ENCODE data around the gene CORO6.

CORO6 gene

GRCh38 chr17:29613352-29613837 lies 9.3 kb downstream of the CORO6 start:
- TF ChIP-seq YY1 (IDR thresholded peaks at IDR 0.05; ENCODE audit: low read depth), result peak; percentile 53; the same call in 1 of the 2 replicates
- TF ChIP-seq TCF12 (IDR thresholded peaks at IDR 0.05; ENCODE audit: low read depth), result 0 out of 2 replicates have a peak, but pooled peaks have one; percentile 35
- TF ChIP-seq USF1 (IDR thresholded peaks at IDR 0.05), result peak; percentile 56
- TF ChIP-seq ZBTB7A (IDR thresholded peaks at IDR 0.05; ENCODE audit: low read depth), result peak; percentile 49; the same call in 1 of the 2 replicates
- no peak for TF ChIP-seq FOXM1 (IDR thresholded peaks at IDR 0.05; ENCODE audit: borderline replicate concordance, low read depth)
- TF ChIP-seq NFIC (IDR thresholded peaks at IDR 0.05), result no peak; the same call in 1 of the 2 replicates
- peak; percentile 65; the same call in 1 of the 2 replicates for TF ChIP-seq RAD21 (IDR thresholded peaks at IDR 0.05; ENCODE audit: low read depth)
- TF ChIP-seq MAX (IDR thresholded peaks at IDR 0.05), result peak; percentile 99
- TF ChIP-seq EP300 (IDR thresholded peaks at IDR 0.05; ENCODE audit: borderline replicate concordance), result no peak
- TF ChIP-seq REST (IDR thresholded peaks at IDR 0.05; ENCODE audit: low read depth), result peak; percentile 40; the same call in 1 of the 2 replicates

- no peak for TF ChIP-seq ZBTB7A (IDR thresholded peaks at IDR 0.05; ENCODE audit: low read depth)
Measured at GRCh38 chr17:29612404-29613280, 10.1 kb downstream of the CORO6 start.

- TF ChIP-seq MAX (IDR thresholded peaks at IDR 0.05) (no peak), USF1 (IDR thresholded peaks at IDR 0.05) (no peak), EP300 (IDR thresholded peaks at IDR 0.05; ENCODE audit: borderline replicate concordance) (no peak), REST (IDR thresholded peaks at IDR 0.05; ENCODE audit: low read depth) (no peak), NFIC (IDR thresholded peaks at IDR 0.05) (no peak), CREB1 (IDR thresholded peaks at IDR 0.05; ENCODE audit: low read depth) (no peak), EGR1 (IDR thresholded peaks at IDR 0.05) (no peak), YY1 (IDR thresholded peaks at IDR 0.05; ENCODE audit: low read depth) (no peak), TCF12 (IDR thresholded peaks at IDR 0.05; ENCODE audit: low read depth) (no peak), TEAD4 (IDR thresholded peaks at IDR 0.05) (no peak), RAD21 (IDR thresholded peaks at IDR 0.05; ENCODE audit: low read depth) (no peak), TAF1 (IDR thresholded peaks at IDR 0.05; ENCODE audit: low read depth) (no peak), CEBPB (IDR thresholded peaks at IDR 0.05) (no peak), ZBTB7A (IDR thresholded peaks at IDR 0.05; ENCODE audit: low read depth) (no peak), FOXM1 (IDR thresholded peaks at IDR 0.05; ENCODE audit: borderline replicate concordance, low read depth) (no peak)
Measured at GRCh38 chr17:29612094-29612403, 10.7 kb downstream of the CORO6 start.

- TF ChIP-seq TCF12 (IDR thresholded peaks at IDR 0.05; ENCODE audit: low read depth) (no peak), EGR1 (IDR thresholded peaks at IDR 0.05) (no peak), TAF1 (IDR thresholded peaks at IDR 0.05; ENCODE audit: low read depth) (no peak), USF1 (IDR thresholded peaks at IDR 0.05) (no peak), REST (IDR thresholded peaks at IDR 0.05; ENCODE audit: low read depth) (no peak), ZBTB7A (IDR thresholded peaks at IDR 0.05; ENCODE audit: low read depth) (no peak), NFIC (IDR thresholded peaks at IDR 0.05) (no peak), TEAD4 (IDR thresholded peaks at IDR 0.05) (no peak), CREB1 (IDR thresholded peaks at IDR 0.05; ENCODE audit: low read depth) (no peak), MAX (IDR thresholded peaks at IDR 0.05) (no peak)
Measured at GRCh38 chr17:29611351-29612093, 11.2 kb downstream of the CORO6 start.

Data from Ishikawa (cell line).